K562 (cell line): ENCODE data around the gene APOC4. TPM values are rescaled to one million over a fixed set of nuclear protein-coding genes. Genes with fewer than 3 reads are reported as not detected.
A peak's percentile ranks its signal among the peaks of the same experiment; 100 is the strongest.

Experiments used
- BDP1 ChIP-seq: IDR thresholded peaks from 3 replicates; pipeline ENCODE4 v1.6.1; 2011; ENCODE audit not compliant: insufficient read length, insufficient read depth
- CBX3 ChIP-seq, 2 experiments: IDR thresholded peaks; 1 replicate in 1 of 2; 2 replicates in 1 of 2; pipeline ENCODE4 v1.6.1; 2012; ENCODE audit warnings: inconsistent platforms in 2 of 2, low read length in 2 of 2, borderline replicate concordance in 1 of 2, control low read depth in 1 of 2
- CEBPB ChIP-seq: fragments of 450-650 bp; IDR thresholded peaks from 2 replicates; pipeline ENCODE4 v1.6.1; 2016; ENCODE audit warnings: missing genetic modification characterization, missing compliant biosample characterization
- CTBP1 ChIP-seq: fragments of 450-650 bp; IDR thresholded peaks from 2 replicates; pipeline ENCODE4 v1.6.1; 2016; ENCODE audit warnings: borderline replicate concordance
- GTF3C2 ChIP-seq: IDR thresholded peaks from 3 replicates; pipeline ENCODE4 v1.6.1; 2011; ENCODE audit warnings: borderline replicate concordance, mild to moderate bottlenecking, moderate library complexity; ENCODE audit not compliant: insufficient read length; ENCODE audit errors: extremely low read depth
- HBP1 ChIP-seq: fragments of 450-650 bp; formaldehyde crosslinking; IDR thresholded peaks from 2 replicates; pipeline ENCODE4 v1.4.0; 2022; ENCODE audit warnings: missing genetic modification characterization
- KAT2B ChIP-seq: IDR thresholded peaks from one replicate; pipeline ENCODE4 v1.6.1; 2012; ENCODE audit warnings: low read depth, mild to moderate bottlenecking, control low read depth, inconsistent platforms, low read length, moderate library complexity
- MCM7 ChIP-seq, 2 experiments: fragments of 450-650 bp; IDR thresholded peaks; 2 replicates each; pipeline ENCODE4 v1.6.1; 2016 to 2018
- RAD51 ChIP-seq: fragments of 450-650 bp; IDR thresholded peaks from 2 replicates; pipeline ENCODE4 v1.7.1; 2016; ENCODE audit warnings: low read depth, mild to moderate bottlenecking, borderline replicate concordance
- RREB1 ChIP-seq: fragments of 250-450 bp; sonication (Bioruptor Pico); IDR thresholded peaks from 2 replicates; pipeline ENCODE4 v1.4.0; 2020
- TCFL5 ChIP-seq: fragments of 250-450 bp; sonication (Bioruptor Pico); conservative IDR thresholded peaks from 2 replicates; pipeline ENCODE4 v1.6.1; 2021; ENCODE audit warnings: mild to moderate bottlenecking, moderate library complexity, matching md5 sums
- TFAP4 ChIP-seq: sonication (generic); formaldehyde crosslinking; IDR thresholded peaks from 2 replicates; pipeline ENCODE4 v1.8.0; 2022; ENCODE audit warnings: missing genetic modification reagents, mild to moderate bottlenecking, moderate library complexity, borderline replicate concordance
- ZNF512 ChIP-seq: IDR thresholded peaks from 2 replicates; pipeline ENCODE4 v1.6.1; 2016; ENCODE audit warnings: missing genetic modification characterization, missing compliant biosample characterization
- polyA plus RNA-seq, 8 experiments: library from polyadenylated mRNA; depleted of rRNA in 4 of 8; stranded (reverse) in 5 of 8; unstranded in 3 of 8; fragments of >200 nt; fragmentation: Nextera tagmentation in 2 of 8; fragmentation: Illumina TruSeq in 1 of 8; extraction: Ambion mirVana in 2 of 8; extraction: Trizol in 1 of 8; gene quantifications; 2 replicates each; pipeline versions ENCODE4 v1.2.1 to v1.2.3, GENCODE V29; 2011 to 2014; ENCODE audit warnings: inconsistent platforms in 1 of 8, missing spikeins in 1 of 8
- total RNA-seq, 7 experiments: library from RNA; depleted of rRNA in 6 of 7; stranded (reverse); fragments of >200 nt in 6 of 7; fragmentation: Illumina TruSeq in 2 of 7; extraction: Trizol in 2 of 7; gene quantifications; 2 replicates each; pipeline versions ENCODE4 v1.2.1 to v1.2.3, GENCODE V29; 2011 to 2021; ENCODE audit warnings: low replicate concordance in 1 of 7

The APOC4 gene
- total and polyA plus RNA-seq, 9 of the 15 experiments (the other 6 are each of a cell fraction or from before 2014, with no cell fraction given), result 0.46 TPM; not detected in 8

- TF ChIP-seq ZNF512 (tag) (no peak), RAD51 (peak; percentile 55; the same call in 1 of the 2 replicates), BDP1 (no peak), HBP1 (CRISPR knock-in tag) (0 out of 2 replicates have a peak, but pooled peaks have one; percentile 16), TCFL5 (CRISPR knock-in tag) (no peak), RREB1 (CRISPR knock-in tag) (no peak), TFAP4 (peak; percentile 74; the same call in 1 of the 2 replicates), CEBPB (tag) (no peak), CTBP1 (peak; percentile 34; the same call in 1 of the 2 replicates), KAT2B (no peak), MCM7 (IDR thresholded peaks at IDR 0.05) (peak in 1 of 2 experiments; percentile 100; a peak in 2 of 4 replicates), GTF3C2 (no peak), CBX3 (IDR thresholded peaks at IDR 0.05; ENCODE audit: borderline replicate concordance in 1 of 2, low read length in 2 of 2) (no peak)
Observed at GRCh38 chr19:44954649-44955504, 12.8 kb downstream of the APOC4 start, which contains the start of gene CLPTM1 (continued).
